Prostate gland (tissue), 2 donors: Measurements from ENCODE around the gene ZNF764.

Source experiments
- POLR2AphosphoS5 ChIP-seq: sonication (generic); formaldehyde crosslinking; IDR thresholded peaks from one replicate; pipeline ENCODE4 v1.6.1; 2017; ENCODE audit warnings: antibody characterized with exemption
- TF ChIP-seq, protein P1 (sequence below), 4 experiments: fragments of 200-600 bp in 2 of 4; fragments of 450-650 bp in 2 of 4; sonication (generic) in 2 of 4; IDR thresholded peaks; 1 replicate in 3 of 4; 2 replicates in 1 of 4; pipeline ENCODE4 v1.5.1; 2016 to 2019; ENCODE audit warnings: antibody characterized with exemption in 4 of 4, mild to moderate bottlenecking in 2 of 4, moderate library complexity in 2 of 4

- no peak for TF ChIP-seq POLR2AphosphoS5
- TF ChIP-seq, protein P1, sequence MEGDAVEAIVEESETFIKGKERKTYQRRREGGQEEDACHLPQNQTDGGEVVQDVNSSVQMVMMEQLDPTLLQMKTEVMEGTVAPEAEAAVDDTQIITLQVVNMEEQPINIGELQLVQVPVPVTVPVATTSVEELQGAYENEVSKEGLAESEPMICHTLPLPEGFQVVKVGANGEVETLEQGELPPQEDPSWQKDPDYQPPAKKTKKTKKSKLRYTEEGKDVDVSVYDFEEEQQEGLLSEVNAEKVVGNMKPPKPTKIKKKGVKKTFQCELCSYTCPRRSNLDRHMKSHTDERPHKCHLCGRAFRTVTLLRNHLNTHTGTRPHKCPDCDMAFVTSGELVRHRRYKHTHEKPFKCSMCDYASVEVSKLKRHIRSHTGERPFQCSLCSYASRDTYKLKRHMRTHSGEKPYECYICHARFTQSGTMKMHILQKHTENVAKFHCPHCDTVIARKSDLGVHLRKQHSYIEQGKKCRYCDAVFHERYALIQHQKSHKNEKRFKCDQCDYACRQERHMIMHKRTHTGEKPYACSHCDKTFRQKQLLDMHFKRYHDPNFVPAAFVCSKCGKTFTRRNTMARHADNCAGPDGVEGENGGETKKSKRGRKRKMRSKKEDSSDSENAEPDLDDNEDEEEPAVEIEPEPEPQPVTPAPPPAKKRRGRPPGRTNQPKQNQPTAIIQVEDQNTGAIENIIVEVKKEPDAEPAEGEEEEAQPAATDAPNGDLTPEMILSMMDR (IDR thresholded peaks at IDR 0.05), result no peak
Measured at GRCh38 chr16:30519120-30520049, 38.8 kb downstream of the ZNF764 start.
